Erythroblast (primary cell): ENCODE measurements around the gene GPSM3.
"Not testable (repeated sequence)": the region's sequence is repeated elsewhere in the genome, so short reads cannot be mapped to it uniquely, and the experiment has no call there.

Source experiments
- DNase-seq, 2 experiments: peaks; one replicate each; lab custom pipeline; 2025; lab: John Stamatoyannopoulos, UW
- GATA1 ChIP-seq: IDR thresholded peaks from 2 replicates; pipeline ENCODE4 v1.6.1; 2011; ENCODE audit warnings: low read depth, mild to moderate bottlenecking, control low read depth, low read length, moderate library complexity
- POLR2A ChIP-seq: IDR thresholded peaks from 2 replicates; pipeline ENCODE4 v1.6.1; 2011; ENCODE audit warnings: mild to moderate bottlenecking, low read length

GPSM3 gene

DNA sequence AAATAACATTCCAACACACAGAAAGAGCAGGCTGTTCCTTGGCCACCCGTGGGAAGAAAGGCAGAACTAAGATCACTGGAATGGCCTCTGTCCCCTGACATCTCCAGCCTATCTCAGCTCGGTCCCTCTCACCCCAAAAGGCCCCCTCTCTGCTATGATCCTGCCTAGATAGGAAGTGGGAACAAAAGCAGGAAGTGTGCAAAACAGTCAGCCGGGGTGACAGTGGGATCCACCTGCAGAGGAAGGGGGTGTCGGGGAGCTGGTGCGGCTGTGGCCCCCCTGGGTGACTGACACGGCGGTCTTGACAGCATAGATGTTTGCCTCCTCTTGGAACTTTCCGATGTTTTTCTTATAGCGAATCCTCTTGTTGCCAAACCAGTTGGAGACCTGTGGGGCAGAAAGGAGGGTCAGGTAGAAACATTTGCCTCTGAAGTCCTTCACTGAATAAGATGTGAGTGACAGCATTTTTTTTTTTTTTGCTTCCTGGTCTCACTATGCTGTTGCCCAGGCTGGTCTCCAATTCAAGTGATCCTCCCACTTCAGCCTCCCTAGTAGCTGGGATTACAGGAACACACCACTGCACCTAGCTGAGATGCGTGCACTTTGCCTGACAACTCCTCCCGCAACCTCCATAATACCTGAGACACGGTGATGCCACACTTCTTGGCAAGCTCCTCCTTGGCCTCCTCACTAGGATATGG, 5.3 kb downstream of the GPSM3 start:
- no peak for DNase-seq
- TF ChIP-seq POLR2A (no peak), GATA1 (no peak)

- DNase-seq = not testable (repeated sequence)
Observed at GRCh38 chr6:32186151-32186840, 6.1 kb downstream of the GPSM3 start.

DNA sequence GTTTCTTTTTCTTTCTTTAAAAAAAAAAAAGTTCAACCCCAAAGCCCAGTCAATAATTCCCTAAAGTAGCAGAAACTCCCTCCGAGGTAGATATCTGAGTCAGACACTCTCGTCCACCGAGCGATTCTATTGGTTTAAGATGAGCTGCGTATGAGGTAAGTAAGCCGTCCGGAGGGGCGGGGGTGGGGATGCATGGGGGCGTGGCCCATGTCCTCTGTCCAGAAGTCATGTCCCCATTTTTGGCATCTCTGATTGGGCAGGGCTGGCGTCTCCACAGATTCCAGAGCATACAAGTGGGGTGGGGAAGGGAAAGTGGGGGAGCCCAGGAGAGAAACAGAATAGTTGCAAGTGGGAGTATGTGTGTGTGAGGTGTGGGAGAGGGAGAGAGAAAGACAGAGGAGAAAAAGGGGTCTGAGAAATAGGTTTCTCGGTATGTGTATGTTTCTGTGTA, 6.7 kb downstream of the GPSM3 start:
- peak; percentile 93 to 94 for DNase-seq

DNA sequence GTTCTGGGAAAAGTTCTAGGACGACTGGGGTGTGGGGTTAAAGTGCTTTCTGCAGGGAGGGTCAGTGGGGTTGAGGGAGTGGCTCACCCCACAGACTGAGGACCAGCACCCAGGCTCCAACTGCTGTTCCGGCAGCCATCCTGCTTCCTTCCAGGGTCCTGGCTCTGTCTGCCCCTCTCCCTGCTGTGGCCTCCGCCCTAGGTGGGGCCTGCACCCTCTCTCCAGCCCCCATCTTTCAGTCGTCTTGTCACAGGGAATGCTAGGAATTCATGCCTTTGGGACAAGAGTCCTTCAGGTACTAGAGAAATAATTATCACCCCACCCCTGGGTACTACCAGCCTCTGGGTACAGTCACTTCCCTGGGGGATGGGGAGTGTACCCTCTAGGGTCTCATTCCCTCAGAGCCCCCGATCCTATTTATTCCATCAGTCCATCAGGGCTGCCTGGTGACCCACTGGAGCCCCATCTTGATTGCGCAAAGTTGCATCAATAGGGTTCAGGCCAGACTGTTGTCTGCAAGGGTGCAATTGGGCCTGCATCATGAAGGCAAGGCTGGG, 8.3 kb downstream of the GPSM3 start, which contains the start of gene AGER:
TSS of gene AGER (minus strand) at position 170 of the 557 bp plus-strand sequence. CDS start at position 139, 31 bp downstream.
- TF ChIP-seq POLR2A (peak; percentile 57), GATA1 (no peak)
- peak in 1 of 2 experiments; percentile 70 for DNase-seq

DNA sequence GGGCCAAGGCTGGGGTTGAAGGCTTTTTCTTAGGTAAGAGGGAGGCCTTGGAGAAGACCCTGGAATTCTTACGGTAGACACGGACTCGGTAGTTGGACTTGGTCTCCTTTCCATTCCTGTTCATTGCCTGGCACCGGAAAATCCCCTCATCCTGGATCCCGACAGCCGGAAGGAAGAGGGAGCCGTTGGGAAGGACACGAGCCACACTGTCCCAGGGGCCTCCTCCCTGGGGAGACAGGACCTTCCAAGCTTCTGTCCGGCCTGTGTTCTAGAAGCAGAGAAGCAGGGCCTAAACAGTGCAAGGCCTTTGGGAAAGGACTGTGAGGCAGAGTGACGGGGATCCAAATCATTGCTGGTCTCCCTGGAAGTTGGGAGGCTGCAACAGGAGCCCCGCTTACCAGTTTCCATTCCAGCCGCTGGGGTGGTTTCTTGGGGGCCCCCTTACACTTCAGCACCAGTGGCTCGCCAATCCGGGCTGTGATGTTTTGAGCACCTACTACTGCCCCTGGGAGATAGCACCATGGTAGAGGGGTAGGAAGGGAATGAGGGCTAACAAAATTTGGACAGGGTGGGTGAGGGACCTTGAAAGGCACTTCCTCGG, 8.9 kb downstream of the GPSM3 start:
- no peak for DNase-seq
- TF ChIP-seq GATA1 = no peak
- no peak for TF ChIP-seq POLR2A

DNA sequence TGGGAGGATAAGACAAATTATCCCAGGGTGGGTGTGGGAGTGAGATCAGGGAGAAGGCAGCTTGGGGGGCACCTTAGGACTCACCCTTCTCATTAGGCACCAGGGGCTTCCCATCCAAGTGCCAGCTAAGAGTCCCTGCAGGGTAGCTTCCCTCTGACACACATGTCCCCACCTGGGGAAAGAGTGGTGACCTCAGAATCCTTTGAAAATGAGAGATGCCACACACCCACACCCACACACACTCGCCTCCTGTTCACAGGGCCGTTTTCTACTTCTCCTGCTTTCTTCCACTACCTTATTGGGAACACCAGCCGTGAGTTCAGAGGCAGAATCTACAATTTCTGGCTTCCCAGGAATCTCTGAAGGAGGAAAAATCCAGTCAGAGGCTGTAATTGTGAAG, 9.4 kb downstream of the GPSM3 start:
- no peak for TF ChIP-seq GATA1
- no peak for TF ChIP-seq POLR2A
- DNase-seq = no peak

- DNase-seq = no peak
- TF ChIP-seq POLR2A = no peak
- TF ChIP-seq GATA1 = no peak
Observed at GRCh38 chr6:32182555-32182981, 9.9 kb downstream of the GPSM3 start.

DNA sequence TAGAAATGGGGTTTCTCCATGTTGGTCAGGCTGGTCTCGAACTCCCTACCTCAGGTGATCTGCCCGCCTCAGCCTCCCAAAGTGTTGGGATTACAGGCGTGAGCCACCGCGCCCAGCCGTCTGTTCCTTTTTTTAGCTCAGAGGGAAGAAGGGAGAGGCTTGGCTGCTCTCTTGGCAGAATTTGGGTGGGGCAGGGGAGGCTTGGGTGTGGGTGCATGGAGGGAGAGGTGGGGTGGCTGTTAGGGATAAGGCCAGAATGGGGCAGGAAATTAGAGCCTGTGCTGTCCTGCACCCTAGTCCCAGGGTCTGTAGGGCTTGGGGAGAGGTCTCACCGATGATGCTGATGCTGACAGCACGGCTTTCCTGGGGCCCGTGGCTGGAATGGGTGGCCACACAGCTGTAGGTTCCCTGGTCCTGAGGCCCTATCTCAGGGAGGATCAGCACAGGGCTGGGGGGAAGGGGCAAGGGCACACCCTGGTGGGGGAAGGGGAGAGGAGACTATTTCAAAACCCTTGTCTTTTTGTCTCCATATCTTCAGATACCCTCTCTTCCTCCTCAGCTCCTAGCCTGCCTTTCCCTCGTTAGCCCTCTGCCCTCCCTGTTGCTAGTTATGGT, 10.4 kb downstream of the GPSM3 start:
- DNase-seq = peak; percentile 74 to 76
- TF ChIP-seq POLR2A (peak; percentile 36), GATA1 (no peak)

GRCh38 chr6:32181148-32181702, 11.2 kb downstream of the GPSM3 start:
- TF ChIP-seq POLR2A (no peak), GATA1 (no peak)
- DNase-seq = no peak

- TF ChIP-seq POLR2A (no peak), GATA1 (no peak)
- no peak for DNase-seq
Observed at GRCh38 chr6:32179766-32180405, 12.6 kb downstream of the GPSM3 start.

DNA sequence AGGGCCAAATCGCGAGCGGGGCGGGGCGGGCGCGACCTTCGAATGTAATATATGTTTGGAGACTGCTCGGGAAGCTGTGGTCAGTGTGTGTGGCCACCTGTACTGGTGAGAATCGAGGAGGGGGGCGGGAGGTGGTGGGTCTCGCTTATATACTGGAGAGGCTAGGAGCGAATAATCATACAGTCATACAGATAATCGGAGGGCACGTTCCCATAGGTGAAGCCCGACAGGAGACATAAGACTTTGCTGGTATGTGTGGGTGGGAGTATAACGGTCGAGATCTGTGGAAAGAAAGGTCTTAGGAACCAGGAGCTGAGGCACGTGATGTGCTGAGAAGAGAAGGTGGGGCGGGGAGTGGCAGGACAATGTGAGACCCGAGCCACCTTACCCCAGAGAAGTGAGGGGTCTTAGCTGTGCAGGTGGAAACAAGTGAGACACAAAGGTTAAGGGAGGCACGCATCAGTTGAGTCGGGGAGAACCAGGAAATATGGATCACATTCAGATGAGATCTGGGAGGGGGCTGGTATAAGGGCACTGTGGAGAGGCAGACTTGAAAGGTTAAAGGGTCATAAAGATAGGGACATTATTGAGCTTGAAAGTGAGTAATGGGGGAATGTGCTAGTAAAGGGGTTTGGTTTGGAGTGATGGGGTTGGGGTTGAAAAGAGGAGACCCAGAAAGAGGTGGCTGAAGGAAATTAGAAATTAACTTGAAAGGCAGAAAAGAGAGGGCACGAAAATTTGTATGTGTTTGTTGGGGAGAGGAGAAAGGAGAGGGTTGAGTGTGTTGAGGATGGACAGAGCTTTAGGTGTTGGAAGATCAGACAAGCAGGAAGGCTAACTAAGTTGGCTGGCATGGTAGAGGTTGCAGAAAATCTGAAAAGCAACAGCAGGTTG, 13.6 kb downstream of the GPSM3 start:
- peak in 1 of 2 experiments; percentile 74 for DNase-seq
- TF ChIP-seq GATA1 (no peak), POLR2A (no peak)
